ENCODE measurements around the gene ZNF785. TPM values are rescaled to one million over a fixed set of nuclear protein-coding genes. Genes with fewer than 3 reads are reported as not detected.

ZNF785 gene
- total and polyA plus RNA-seq, 2 donors (not counting 3 experiments of a cell fraction or from before 2014, with no cell fraction given) = 7.8 to 21.9 TPM

DNA sequence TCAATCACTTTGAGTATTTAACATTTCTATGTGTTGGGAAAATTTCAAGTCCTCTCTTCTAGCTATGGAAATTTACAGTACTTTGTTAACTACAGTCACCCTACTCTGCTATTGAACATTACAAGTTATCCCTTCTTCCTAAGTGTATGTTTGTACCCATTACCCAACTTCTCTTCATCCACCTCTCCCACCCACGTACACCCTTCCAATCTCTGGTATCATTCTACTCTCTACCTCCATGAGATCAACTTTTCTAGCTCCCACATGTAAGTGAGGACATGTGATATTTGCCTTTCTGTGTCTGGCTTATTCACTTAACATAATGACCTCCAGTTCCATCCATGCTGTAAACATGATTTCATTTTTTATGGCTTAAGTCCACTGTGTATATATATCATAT is 10.8 kb downstream of the ZNF785 start:
- intact Hi-C loops (cut with micrococcal nuclease) (no loop called here), dilution Hi-C loops (cut with MboI; ENCODE audit: extremely low pct_ligation_motif_present, low sequenced_read_pairs) (no loop called here)
- Histone ChIP-seq H3K4me3 (replicated peaks in 1 of 3; ENCODE audit: insufficient read depth in 1 of 3, low read depth in 1 of 3, low read length in 3 of 3) (no peak overlapping the region), H3K9me3 (replicated peaks; ENCODE audit: control insufficient read depth, insufficient read depth, low read length) (no peaks in the 10 kb centered on the region), H3K27ac (ENCODE audit: insufficient read depth, low read depth, low read length) (no peak overlapping the region), H3K36me3 (ENCODE audit: control insufficient read depth in 2 of 2, extremely low read depth in 1 of 2, insufficient read depth in 2 of 2, low read length in 2 of 2) (peaks cover 0 to 2% of the 10 kb centered on the region in 2 experiments), H3K9ac (replicated peaks; ENCODE audit: extremely low read depth, insufficient read depth, low read length) (no peak overlapping the region), H3K9me1 (replicated peaks; ENCODE audit: control insufficient read depth, extremely low read depth, insufficient read depth, low read length) (no peaks in the 10 kb centered on the region), H3K4me2 (ENCODE audit: insufficient read depth, low read length) (no peak overlapping the region), H3K27me3 (ENCODE audit: control insufficient read depth in 2 of 2, insufficient read depth in 2 of 2, low read length in 2 of 2) (no peaks in the 10 kb centered on the region), H3K79me2 (ENCODE audit: control insufficient read depth, insufficient read depth, low read length) (no peaks in the 10 kb centered on the region), H2AFZ (ENCODE audit: low read depth, low read length) (no peak overlapping the region), H4K20me1 (replicated peaks; ENCODE audit: control insufficient read depth, extremely low read depth, insufficient read depth, low read length) (no peaks in the 10 kb centered on the region), H3K4me1 (ENCODE audit: control insufficient read depth, extremely low read depth, insufficient read depth, low read length) (peaks cover 16% of the 10 kb centered on the region)
- no peak for DNase-seq (ENCODE audit: low read depth, low spot score)
- POLR2A ChIA-PET = interaction anchor here (0.7 kb wide), 1 partner anchor 16 kb away, joined by 6 read pairs; no protein-coding TSS in a partner anchor
- no peak for FAIRE-seq
- TF ChIP-seq CTCF (IDR thresholded peaks at IDR 0.05; ENCODE audit: extremely low read depth in 1 of 2, insufficient read depth in 1 of 2, low read depth in 1 of 2, low read length in 2 of 2) (no peak), EZH2 (IDR thresholded peaks at IDR 0.05; ENCODE audit: borderline replicate concordance, low read depth, low read length, severe bottlenecking) (no peak)
- CTCF ChIA-PET = no interaction called here
- no TSS peak for BruUV-seq (replicated peaks)

- H3K4me2 ChIP-seq (ENCODE audit: insufficient read depth, low read length) = peak within 1 kb of the TSS; percentile 75
- H3K9ac ChIP-seq (replicated peaks; ENCODE audit: extremely low read depth, insufficient read depth, low read length) = peak within 1 kb of the TSS; percentile 83
- TF ChIP-seq EZH2 (IDR thresholded peaks at IDR 0.05; ENCODE audit: borderline replicate concordance, low read depth, low read length, severe bottlenecking) = no peak
- no peak for TF ChIP-seq MYC (IDR thresholded peaks at IDR 0.05; ENCODE audit: low read depth, low read length)
- TF ChIP-seq, protein P1, sequence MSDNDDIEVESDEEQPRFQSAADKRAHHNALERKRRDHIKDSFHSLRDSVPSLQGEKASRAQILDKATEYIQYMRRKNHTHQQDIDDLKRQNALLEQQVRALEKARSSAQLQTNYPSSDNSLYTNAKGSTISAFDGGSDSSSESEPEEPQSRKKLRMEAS (IDR thresholded peaks at IDR 0.05; ENCODE audit: insufficient read depth, insufficient read length) = peak; percentile 51
- TF ChIP-seq POLR2AphosphoS5 (IDR thresholded peaks at IDR 0.05; ENCODE audit: insufficient read depth, low read depth, low read length) = peak; percentile 48
- no peak for TF ChIP-seq GATA2 (IDR thresholded peaks at IDR 0.05; ENCODE audit: insufficient read depth, insufficient read length, low read depth, low read length)
- no peak for TF ChIP-seq JUN (IDR thresholded peaks at IDR 0.05; ENCODE audit: borderline replicate concordance, insufficient read depth, insufficient read length, low read depth)
- no peak for TF ChIP-seq CTCF (IDR thresholded peaks at IDR 0.05; ENCODE audit: extremely low read depth in 1 of 2, insufficient read depth in 1 of 2, low read depth in 1 of 2, low read length in 2 of 2)
- TF ChIP-seq POLR2A (IDR thresholded peaks at IDR 0.05; ENCODE audit: low read depth, low read length) = peak; percentile 86
- no peak for TF ChIP-seq FOS (IDR thresholded peaks at IDR 0.05; ENCODE audit: borderline replicate concordance, insufficient read depth, low read length)
- BruUV-seq (replicated peaks) = TSS peak; percentile 22
- peaks cover 16% of the 10 kb centered on the region for H3K4me1 ChIP-seq (ENCODE audit: control insufficient read depth, extremely low read depth, insufficient read depth, low read length)
- peak; percentile 97 for DNase-seq (ENCODE audit: low read depth, low spot score)
- H3K27ac ChIP-seq (ENCODE audit: insufficient read depth, low read depth, low read length) = peak within 1 kb of the TSS; percentile 78
- dilution Hi-C loops (cut with MboI; ENCODE audit: extremely low pct_ligation_motif_present, low sequenced_read_pairs) (no loop called here), intact Hi-C loops (cut with micrococcal nuclease) (loop anchor here (1.0 kb wide), 4 partner anchors 13 to 44 kb away; partner anchors contain the start of genes ZNF689, ZNF764 and ZNF785)
- H3K9me1 ChIP-seq (replicated peaks; ENCODE audit: control insufficient read depth, extremely low read depth, insufficient read depth, low read length) = no peaks in the 10 kb centered on the region
- no peaks in the 10 kb centered on the region for H3K27me3 ChIP-seq (ENCODE audit: control insufficient read depth in 2 of 2, insufficient read depth in 2 of 2, low read length in 2 of 2)
- no peaks in the 10 kb centered on the region for H3K9me3 ChIP-seq (replicated peaks; ENCODE audit: control insufficient read depth, insufficient read depth, low read length)
- H3K4me3 ChIP-seq (replicated peaks in 1 of 3; ENCODE audit: insufficient read depth in 1 of 3, low read depth in 1 of 3, low read length in 3 of 3) = peak within 1 kb of the TSS; percentile 31 to 77 (median 76)
- peak within 1 kb of the TSS; percentile 24 for H2AFZ ChIP-seq (ENCODE audit: low read depth, low read length)
- H3K79me2 ChIP-seq (ENCODE audit: control insufficient read depth, insufficient read depth, low read length) = no peaks in the 10 kb centered on the region
- no peaks in the 10 kb centered on the region for H4K20me1 ChIP-seq (replicated peaks; ENCODE audit: control insufficient read depth, extremely low read depth, insufficient read depth, low read length)
- peak; percentile 99 for FAIRE-seq
- H3K36me3 ChIP-seq (ENCODE audit: control insufficient read depth in 2 of 2, extremely low read depth in 1 of 2, insufficient read depth in 2 of 2, low read length in 2 of 2) = no peaks in the 10 kb centered on the region
- POLR2A ChIA-PET = interaction anchor here (0.6 to 1.3 kb wide), 3 partner anchors 13 to 445 kb away, joined by 3 read pairs; no protein-coding TSS in a partner anchor
- CTCF ChIA-PET = interaction anchor here (1.0 to 2.4 kb wide), 7 partner anchors 14 to 201 kb away, joined by 3 to 11 read pairs (median 4); partner anchors contain the start of genes DCTPP1, TBC1D10B and ZNF764
Observed at GRCh38 chr16:30571445-30572322, 13.8 kb downstream of the ZNF785 start, which contains the start of gene ZNF688. ZNF688 (minus strand) TSS chr16:30571714; CDS start chr16:30571629, 85 bp downstream.
